ENCODE data around the gene DAW1. TPM values are rescaled to one million over a fixed set of nuclear protein-coding genes. Genes with fewer than 3 reads are reported as not detected.
A peak's percentile ranks its signal among the peaks of the same experiment; 100 is the strongest.
"Not testable (repeated sequence)": the region's sequence is repeated elsewhere in the genome, so short reads cannot be mapped to it uniquely, and the experiment has no call there.

The DAW1 gene, protein sequence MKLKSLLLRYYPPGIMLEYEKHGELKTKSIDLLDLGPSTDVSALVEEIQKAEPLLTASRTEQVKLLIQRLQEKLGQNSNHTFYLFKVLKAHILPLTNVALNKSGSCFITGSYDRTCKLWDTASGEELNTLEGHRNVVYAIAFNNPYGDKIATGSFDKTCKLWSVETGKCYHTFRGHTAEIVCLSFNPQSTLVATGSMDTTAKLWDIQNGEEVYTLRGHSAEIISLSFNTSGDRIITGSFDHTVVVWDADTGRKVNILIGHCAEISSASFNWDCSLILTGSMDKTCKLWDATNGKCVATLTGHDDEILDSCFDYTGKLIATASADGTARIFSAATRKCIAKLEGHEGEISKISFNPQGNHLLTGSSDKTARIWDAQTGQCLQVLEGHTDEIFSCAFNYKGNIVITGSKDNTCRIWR
- total RNA-seq, result not detected
- long read RNA-seq, result 0 reads

DNA sequence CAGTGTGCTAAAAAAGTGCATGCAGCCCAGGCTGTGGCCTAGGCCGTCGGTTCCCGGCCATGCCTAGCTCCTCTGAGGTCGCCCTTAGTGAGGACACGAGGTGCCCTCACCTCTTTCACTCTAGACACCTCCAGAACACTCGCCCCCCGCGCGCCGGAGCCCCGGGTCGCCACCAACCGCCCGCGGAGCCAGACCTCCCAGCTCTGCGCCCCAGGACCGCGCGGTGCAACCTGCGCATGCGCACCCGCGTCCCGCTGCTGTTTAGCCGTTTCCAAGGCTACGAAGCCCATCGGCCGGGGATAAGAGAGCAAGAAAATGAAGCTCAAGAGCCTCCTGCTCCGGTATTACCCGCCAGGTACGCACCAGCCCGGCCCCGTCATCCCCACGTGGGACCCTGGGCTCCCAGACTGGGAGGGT, at the start of gene DAW1:
Gene DAW1 (plus strand): TSS at position 257 of the 417 bp plus-strand sequence. CDS start 59 bp downstream, at position 316.
- intact Hi-C loops (cut with DNase I), result no loop called here
- DNase-seq (ENCODE audit: low spot score), result peak; percentile 77

DNA sequence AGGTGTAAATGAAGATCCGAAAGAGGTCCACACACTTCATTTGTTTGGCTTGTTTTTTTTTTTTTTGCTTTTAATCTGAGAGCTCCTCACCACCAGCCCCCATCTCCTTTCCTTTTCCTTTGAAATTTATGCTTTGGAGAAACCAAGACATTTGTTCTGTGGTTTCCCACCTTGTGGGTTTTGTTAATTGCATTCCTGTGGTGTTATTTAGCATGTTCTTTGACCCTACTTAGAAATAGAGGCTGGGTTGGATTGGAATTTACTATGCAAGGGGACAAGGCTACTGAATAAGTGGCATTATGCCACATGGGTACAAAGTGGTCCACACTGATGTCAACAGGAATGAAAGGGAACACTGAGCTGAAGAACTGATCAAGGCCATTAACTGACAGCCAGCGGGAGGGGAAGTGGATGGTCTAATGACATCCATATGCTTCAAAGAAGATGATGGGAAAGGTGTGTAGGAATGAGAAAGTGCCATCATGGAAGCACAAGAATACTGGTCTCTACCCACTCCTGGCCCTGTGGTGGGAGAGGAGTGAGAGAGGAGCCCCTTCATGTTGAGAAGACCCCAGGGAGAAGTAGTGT, 48.9 kb upstream of the DAW1 start:
- no peak for DNase-seq (ENCODE audit: low spot score)
- intact Hi-C loops (cut with DNase I), result no loop called here

DNA sequence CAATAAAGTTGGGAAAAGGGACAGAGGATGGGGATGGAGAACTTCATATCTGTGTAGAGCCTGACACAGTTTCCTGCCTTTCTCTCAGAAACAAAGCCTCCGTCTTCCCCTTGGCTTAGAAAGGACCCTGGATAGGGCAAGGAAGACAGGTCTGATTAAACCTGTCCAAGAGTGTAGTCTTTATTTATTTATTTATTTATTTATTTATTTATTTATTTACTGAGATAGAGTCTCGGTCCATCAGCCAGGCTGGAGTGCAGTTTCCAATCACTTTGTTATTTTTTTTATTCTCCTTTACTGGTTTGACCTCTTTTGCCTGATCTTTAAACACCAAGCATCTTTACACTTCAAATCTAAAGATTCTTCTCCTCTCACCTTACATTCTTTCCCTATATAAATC, 47.5 kb upstream of the DAW1 start:
- DNase-seq (ENCODE audit: low spot score), result no peak
- intact Hi-C loops (cut with DNase I), result no loop called here

DNA sequence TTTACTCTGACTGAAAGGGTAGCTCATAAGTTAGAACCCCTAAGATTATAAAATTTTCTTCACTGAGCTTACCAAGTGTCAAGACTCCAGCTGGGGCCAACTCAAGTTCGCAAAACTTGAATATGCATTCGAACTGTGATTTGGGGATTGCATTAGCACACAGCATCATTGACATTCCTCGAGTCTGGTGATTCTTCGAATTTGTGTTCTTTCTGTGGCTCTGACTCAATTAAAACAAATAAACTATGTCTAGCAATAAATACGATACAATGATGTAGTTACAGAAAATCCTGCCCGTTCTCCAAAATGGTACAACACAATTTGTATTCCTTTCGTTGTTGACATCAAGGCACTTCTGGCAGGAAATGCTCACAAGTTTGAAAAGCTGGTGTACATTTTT, 46.7 kb upstream of the DAW1 start:
- intact Hi-C loops (cut with DNase I), result no loop called here
- no peak for DNase-seq (ENCODE audit: low spot score)

DNA sequence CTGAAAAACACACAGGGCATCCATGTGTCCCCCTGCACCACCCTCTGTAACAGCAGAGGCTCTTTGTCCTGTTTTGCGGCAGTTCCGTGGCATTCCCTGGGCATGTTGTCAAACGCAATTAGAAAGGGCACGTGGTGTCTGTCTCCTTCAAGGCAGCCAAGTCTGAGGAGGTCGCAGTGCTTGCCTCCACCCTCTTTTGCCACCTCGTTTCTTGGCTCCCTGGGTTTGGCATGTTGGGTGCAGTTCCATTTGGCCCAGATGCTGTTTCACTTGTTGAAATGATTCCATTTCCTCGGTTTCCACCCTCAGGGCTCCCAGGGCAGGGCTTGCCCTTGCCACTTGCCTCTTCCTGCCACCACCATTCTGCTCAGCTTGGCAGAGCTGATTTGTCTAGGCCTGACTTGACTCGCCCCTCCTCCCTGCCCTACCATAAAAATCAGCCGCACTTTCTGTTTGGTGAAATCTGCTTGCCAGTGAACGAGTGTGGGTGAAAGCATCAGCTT, 45.4 kb upstream of the DAW1 start:
- DNase-seq (ENCODE audit: low spot score), result no peak
- intact Hi-C loops (cut with DNase I), result no loop called here

DNA sequence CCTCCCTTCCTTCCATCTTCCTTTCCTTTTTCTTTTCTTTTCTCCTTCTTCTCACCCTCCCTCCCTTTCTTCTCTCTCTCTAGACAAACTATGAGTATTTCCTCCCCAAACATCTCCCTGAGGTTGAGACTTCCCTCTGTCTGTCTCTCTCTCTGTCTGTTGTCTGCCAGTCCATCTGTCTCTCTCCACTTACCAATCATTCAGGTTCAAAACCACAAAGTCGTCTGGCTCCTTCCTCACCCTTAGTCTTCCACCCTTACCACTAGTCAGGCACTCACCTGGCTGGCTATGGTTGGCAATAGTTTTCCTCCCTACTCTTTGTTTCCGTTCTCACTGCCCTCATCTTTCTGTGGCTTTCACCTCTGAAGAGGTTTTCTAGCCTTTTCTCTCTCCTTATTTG, 44.9 kb upstream of the DAW1 start:
- DNase-seq (ENCODE audit: low spot score), result no peak
- intact Hi-C loops (cut with DNase I), result no loop called here

DNA sequence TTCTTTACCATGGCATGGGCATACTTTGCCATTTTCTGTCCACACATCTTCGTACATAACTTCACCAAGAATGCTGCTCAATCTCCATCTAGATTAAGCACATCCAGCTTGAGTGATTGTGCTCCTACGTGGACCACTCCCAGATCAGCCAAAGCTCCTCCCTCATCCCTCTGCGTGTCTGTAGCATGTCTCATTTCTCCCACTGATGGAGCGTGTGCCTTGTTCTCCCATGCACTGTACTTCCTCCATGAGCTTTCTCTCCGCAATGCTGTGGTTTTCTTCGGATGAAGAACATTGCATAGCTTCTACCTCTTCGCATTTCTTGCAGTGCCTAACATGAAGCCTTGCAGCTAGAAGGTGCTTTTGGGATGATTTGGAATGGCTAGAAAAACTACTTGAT, 44.3 kb upstream of the DAW1 start:
- no peak for DNase-seq (ENCODE audit: low spot score)
- intact Hi-C loops (cut with DNase I), result no loop called here

DNA sequence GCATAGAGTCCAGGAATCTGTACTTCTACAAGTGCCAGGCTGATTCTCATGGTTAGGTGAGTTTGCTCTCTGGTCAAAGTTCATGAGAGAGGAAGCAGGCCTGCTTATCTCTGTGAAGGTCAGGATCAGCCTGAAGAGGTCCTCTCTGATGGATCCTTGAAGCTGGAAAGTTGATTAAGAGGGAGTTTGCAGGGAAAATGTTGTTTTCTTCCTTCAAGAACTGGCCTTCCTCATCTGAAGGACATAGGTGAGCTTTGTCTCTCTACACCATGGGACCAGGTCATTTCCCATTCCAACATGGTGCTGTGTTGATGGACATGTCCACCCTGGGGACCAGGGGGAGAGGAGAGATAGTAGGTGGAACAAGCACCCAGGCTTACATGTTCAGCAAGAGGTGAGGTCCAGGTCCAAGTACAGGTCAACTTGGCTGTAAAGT, 42.9 kb upstream of the DAW1 start:
- no peak for DNase-seq (ENCODE audit: low spot score)
- intact Hi-C loops (cut with DNase I), result no loop called here

DNA sequence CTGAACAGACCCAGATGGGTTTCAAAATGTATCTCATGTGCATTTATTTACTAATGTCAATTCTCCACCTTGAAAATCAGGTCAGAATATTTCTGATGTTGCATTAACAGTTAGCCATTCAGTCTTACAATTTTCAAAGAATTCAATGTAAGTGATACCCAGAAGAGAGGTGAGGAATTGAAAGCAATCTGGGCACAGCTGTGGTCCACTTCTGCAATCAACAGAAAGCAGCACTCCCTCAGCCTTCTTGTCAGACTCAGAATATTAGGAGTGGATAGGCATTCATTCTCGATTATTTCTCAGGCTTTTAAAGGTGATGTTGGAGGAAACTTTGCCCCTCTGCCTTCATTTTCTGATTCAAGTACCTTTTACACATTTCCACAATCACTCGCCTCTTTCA, 42.1 kb upstream of the DAW1 start:
- no peak for DNase-seq (ENCODE audit: low spot score)
- intact Hi-C loops (cut with DNase I), result no loop called here

DNA sequence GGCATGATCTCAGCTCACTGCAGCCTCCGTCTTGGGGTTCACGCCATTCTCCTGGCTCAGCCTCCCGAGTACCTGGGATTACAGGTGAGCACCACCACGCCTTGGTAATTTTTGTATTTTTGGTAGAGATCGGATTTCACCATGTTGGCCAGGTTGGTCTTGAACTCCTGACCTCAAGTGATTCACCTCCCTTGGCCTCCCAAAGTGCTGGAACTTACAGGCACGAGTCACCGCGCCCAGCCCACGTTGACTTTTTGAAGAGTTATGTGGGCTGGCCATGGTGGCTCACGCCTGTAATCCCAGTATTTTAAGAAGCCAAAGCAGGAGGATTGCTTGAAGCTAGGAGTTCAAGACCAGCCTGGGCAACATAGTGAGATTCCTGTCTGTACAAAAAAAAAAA, 37.0 kb upstream of the DAW1 start:
- no peak for DNase-seq (ENCODE audit: low spot score)
- intact Hi-C loops (cut with DNase I), result no loop called here

DNA sequence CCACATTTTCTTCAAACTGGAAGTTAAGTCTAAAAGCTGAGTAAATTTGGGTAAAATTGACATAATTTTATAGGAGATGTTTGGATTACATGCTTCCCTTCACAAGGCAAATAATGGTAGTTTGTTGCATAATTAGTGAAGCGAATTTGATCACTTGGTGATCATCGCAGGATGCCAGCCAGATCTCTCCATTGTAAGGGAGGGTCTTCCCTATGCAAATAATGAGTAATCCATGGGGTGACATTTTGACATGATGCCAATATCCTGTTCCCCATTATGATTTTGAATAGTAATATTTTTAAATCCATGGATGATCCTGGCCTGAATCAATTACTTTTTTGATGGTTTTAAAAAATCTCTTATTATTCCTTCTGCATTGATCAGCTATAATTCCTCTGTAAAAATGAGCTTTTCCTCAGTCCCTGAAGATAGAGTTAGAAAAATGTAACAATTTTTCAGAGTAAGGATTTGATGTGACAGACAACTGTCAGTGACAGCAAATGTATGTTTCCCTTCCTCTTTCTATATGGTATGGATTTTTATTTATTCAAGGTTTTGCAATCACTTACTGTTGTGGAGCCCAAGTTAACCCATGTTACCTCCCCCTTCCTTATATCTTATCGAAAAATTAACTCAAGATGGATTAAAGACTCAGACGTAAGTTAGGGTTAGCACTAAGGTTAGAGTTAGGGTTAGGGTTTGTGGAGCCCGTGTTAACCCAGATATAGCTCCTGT, 36.3 kb upstream of the DAW1 start:
- DNase-seq (ENCODE audit: low spot score), result no peak
- intact Hi-C loops (cut with DNase I), result no loop called here

DNA sequence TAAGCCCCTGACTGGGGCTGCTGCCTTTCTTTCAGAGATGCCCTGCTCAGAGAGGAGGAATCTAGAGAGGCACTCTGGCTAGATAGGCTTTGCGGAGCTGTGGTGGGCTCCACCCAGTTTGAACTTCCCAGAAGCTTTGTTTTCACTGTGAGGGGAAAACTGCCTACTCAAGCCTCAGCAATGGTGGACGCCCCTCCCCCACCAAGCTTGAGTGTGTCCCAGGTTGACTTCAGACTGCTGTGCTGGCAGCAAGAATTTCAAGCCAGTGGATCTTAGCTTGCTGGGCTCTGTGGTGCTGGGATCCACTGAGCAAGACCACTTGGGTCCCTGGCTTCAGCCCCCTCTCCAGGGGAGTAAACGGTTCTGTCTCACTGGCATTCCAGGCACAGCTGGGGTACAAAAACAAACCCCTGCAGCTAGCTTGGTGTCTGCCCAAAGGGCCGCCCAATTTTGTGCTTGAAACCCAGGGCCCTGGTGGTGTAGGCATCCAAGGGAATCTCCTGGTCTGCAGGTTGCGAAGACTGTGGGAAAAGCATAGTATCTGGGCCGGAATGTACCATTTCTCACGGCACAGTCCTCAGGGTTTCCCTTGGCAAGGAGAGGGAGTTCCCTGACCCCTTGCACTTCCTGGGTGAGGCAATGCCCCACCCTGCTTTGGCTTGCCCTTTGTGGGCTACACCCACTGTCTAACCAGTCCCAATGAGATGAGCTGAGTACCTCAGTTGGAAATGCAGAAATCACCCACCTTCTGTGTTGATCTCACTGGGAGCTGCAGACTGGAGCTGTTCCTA, 31.9 kb upstream of the DAW1 start:
- DNase-seq (ENCODE audit: low spot score); intact Hi-C loops (cut with DNase I): not testable (repeated sequence)

DNA sequence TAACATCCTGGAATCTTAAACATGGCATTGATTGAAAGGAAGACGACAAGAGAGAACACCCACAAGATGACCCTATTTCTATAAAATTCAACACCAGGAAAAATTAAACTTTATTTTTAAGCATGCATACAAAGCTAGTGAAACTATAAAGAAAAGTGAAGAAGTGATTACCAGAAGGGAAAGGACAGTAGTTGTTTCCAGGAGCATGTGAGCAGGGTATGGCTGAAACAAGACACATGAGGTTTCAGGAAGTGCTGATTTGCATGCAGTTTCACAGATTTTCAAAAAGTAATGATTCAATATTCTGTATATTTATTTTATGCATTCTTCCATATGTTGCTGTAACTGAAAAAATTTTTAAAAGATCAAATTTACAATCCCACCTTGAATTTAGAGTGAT, 24.6 kb upstream of the DAW1 start:
- intact Hi-C loops (cut with DNase I), result no loop called here
- DNase-seq (ENCODE audit: low spot score), result no peak

DNA sequence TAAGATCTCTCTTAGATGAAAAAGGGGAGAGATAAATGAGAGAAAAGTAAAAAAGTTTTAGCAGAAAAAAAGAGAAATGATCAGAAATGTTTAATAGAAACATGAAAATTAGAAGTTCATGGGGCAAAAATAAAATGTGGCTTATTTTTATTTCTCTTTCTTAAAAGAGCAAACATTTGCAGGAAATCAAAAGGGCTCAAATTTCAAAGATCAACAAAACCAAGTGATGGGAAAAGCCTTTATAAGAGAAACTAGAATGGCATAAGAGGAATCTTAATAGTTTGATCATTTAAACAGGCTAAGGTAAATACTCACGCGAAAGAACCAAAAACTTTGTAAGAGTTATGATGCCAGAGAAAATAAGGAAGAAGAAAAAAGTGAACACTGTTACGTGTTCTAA, 23.3 kb upstream of the DAW1 start:
- intact Hi-C loops (cut with DNase I), result no loop called here
- no peak for DNase-seq (ENCODE audit: low spot score)

DNA sequence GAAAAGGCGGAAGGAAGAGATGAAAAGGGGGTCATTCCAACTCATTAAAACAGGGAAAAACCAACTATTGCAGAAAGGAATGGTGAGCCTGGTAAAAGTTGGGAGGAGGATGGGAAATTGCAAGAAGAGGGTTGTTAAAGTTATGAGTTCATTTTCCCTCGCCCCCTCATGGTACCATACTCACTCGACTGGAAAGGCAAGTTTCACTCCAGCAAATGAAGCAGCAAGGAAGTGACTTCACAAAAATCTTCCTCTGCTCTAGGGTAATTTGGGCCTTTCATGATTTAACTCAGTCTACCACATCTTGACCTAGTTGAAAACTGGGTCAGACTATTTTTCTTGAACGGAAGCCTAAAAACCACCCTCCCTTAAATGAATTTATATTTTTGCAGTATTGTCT, 22.8 kb upstream of the DAW1 start:
- intact Hi-C loops (cut with DNase I), result no loop called here
- DNase-seq (ENCODE audit: low spot score), result no peak

DNA sequence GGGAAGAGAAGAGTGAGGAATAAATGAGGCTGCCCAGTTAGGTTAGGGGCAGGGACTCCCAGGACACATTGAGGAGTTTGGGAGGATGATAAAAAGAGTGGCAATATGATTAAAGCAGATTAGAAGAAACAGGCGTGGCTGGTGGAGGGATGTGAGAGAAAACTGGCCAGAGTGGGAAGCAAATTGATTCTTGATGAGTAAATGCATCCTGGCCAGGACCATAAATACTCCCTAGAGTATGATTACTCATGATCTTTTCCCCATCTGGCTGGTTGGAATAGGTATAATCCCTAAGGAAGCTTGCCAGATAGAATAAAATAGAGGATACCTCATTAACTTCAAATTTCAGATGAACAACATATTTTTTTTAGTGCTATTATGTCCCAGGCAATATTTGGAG, 21.5 kb upstream of the DAW1 start:
- intact Hi-C loops (cut with DNase I), result no loop called here
- no peak for DNase-seq (ENCODE audit: low spot score)

DNA sequence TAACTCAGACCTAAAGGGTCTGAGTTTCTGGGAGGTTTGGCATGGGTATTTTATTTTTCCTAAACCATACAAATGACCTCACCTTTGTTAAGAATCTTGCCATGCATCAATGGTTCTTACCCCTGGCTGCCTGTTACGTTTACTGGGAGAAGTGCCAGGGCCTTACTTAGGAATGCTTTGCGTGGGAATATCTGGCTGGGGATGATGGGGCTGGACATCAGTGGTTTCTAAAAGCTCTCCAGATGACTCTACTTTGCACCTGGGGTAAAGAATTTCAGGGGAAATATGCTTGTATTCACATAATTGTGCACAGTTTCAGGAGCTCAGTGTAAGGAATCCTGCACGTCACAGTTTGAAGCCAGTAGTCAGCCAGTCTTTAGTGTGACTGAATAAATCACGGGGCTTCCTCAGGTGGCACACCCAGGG, 18.2 kb upstream of the DAW1 start:
- no peak for DNase-seq (ENCODE audit: low spot score)
- intact Hi-C loops (cut with DNase I), result no loop called here

DNA sequence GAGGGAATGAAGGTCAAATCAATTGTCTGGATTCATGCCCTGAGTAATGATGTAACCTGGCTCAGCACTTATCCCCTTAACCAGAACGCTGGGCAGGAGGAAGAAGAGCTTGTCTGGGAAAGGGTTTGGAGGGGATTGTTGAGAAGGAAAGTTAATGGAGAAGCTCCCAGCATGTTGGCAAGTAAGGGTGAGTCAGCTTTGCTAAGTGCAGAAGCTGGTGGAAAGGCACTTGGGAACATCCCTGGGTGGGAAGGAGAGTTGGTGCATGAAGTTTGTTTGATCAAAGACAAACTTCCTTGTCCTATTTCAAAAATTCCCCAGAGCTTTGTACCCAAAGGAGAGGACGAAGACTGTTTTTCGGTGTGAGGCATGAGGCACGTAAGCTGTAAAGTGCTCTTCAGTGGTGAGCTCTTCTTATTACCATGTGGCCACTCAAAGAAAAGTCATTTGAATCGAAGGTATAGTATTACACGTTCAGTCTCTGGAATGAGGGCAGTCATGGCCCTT, 17.6 kb upstream of the DAW1 start:
- no peak for DNase-seq (ENCODE audit: low spot score)
- intact Hi-C loops (cut with DNase I), result no loop called here

DNA sequence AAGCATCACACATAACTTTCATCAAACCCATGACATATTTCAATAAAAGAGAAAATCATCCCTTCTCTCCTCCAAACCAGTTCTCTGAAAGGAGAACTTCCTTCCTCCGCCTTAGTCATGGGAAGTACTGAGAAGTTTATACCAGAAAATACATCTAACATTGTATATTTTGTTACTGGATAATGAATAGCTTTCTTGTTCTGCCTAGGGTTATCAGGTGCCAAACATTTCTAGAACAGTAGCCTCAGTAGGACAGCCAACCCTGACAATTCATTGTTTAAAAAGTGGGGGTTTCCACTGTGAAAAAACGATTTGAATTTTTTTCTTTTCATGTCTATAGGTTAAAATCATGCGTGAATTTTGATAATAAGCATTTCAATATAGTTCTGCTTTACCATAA, 16.0 kb upstream of the DAW1 start:
- DNase-seq (ENCODE audit: low spot score), result no peak
- intact Hi-C loops (cut with DNase I), result no loop called here

DNA sequence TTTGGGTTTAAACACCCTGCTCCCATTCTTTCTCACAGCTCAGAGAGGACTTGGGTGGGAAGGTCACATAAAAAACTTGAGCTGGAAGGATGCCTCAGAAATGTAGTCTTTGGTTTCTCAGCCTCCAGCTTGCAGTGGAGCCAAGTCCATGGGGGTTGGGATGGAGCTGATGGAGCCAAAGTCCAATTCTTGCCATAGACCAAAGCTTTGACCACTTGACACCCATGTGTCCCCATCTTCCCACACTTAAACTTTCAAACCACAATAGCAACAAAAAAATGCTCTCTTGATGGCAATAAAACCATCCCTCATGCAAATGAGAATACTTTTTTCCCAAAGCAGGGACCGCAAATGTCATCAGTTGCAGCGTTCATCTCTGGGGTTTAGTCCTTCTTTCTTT, 14.7 kb upstream of the DAW1 start:
- intact Hi-C loops (cut with DNase I), result no loop called here
- DNase-seq (ENCODE audit: low spot score), result no peak
